Spleen (tissue), 7 donors: ENCODE measurements around the gene SLC30A1.

Experiments
- CTCF ChIP-seq, 11 experiments: fragments of 200-600 bp in 7 of 11; fragments of 450-650 bp in 4 of 11; sonication (generic) in 4 of 11; IDR thresholded peaks in 8 of 11; conservative IDR thresholded peaks in 3 of 11; 1 replicate in 7 of 11; 2 replicates in 4 of 11; pipeline versions ENCODE4 v1.4.0 to v1.8.0; 2016 to 2021; ENCODE audit warnings: antibody characterized with exemption in 11 of 11, inconsistent platforms in 4 of 11, mild to moderate bottlenecking in 1 of 11
- POLR2A ChIP-seq, 3 donors: fragments of 450-650 bp; IDR thresholded peaks; one replicate each; pipeline ENCODE4 v1.5.1; 2017; ENCODE audit warnings: antibody characterized with exemption in 3 of 3, mild to moderate bottlenecking in 1 of 3
- POLR2AphosphoS5 ChIP-seq, 3 donors: sonication (generic); formaldehyde crosslinking; IDR thresholded peaks; one replicate each; pipeline ENCODE4 v1.5.1; 2017; ENCODE audit warnings: antibody characterized with exemption in 3 of 3
- donor health status: DM: no; HTN: no; CAD: no; lungs with moderate emphysema.
- donor health status: DM: no; HTN: no; CAD: no.
- donor health status: DM: no; HTN: no; CAD: no.

- TF ChIP-seq CTCF (IDR thresholded peaks at IDR 0.05 in 8 of 11, conservative IDR thresholded peaks at IDR 0.05 in 3 of 11) (no peak), POLR2AphosphoS5 (IDR thresholded peaks at IDR 0.05) (no peak), POLR2A (IDR thresholded peaks at IDR 0.05) (no peak)
Observed at GRCh38 chr1:211587123-211587522, 8.2 kb upstream of the SLC30A1 start.
